MCF 10A (cell line): ENCODE measurements around the gene FOXD4L1. TPM values are rescaled to one million over a fixed set of nuclear protein-coding genes. Genes with fewer than 3 reads are reported as not detected.
"Not testable (repeated sequence)": the region's sequence is repeated elsewhere in the genome, so short reads cannot be mapped to it uniquely, and the experiment has no call there.

Source experiments
- Bru-seq: library from RNA; stranded (reverse); fragments of 400-500 nt; gene quantifications from one replicate; lab custom pipeline; 2021; lab: Mats Ljungman, UMichigan
- BruChase-seq, 2 experiments: library from RNA; stranded (reverse); fragments of 400-500 nt; gene quantifications; one replicate each; lab custom pipeline; 2021; lab: Mats Ljungman, UMichigan
- BruUV-seq: library from RNA; stranded (reverse); fragments of 400-500 nt; replicated peaks from 2 replicates; lab custom pipeline; 2021; lab: Mats Ljungman, UMichigan
- CTCF ChIA-PET: fragments of 300-600 bp; sonication (Branson Sonifier 250); formaldehyde crosslinking; extraction: SDS; loops from one replicate; lab custom pipeline; 2021; ENCODE audit warnings: antibody characterized with exemption, inconsistent platforms; lab: Yijun Ruan, JAX
- POLR2A ChIA-PET: fragments of 300-600, 350-650 bp; sonication (Branson Sonifier 250); formaldehyde crosslinking; extraction: SDS; loops from one replicate; lab custom pipeline; 2020; ENCODE audit warnings: antibody characterized with exemption, inconsistent platforms; lab: Yijun Ruan, JAX
- DNase-seq: peaks from one replicate; pipeline ENCODE4 v3.0.0-alpha.2; 2018; ENCODE audit not compliant: unreplicated experiment
- H3K27ac Mint-ChIP-seq: one replicate; pipeline ENCODE4 v1.8.0; 2022; ENCODE audit warnings: mild to moderate bottlenecking, low read depth, mixed read lengths; ENCODE audit not compliant: unreplicated experiment
- H3K27me3 Mint-ChIP-seq: one replicate; pipeline ENCODE4 v1.8.0; 2022; ENCODE audit warnings: mixed read lengths; ENCODE audit not compliant: insufficient read depth, unreplicated experiment
- H3K36me3 Mint-ChIP-seq: one replicate; pipeline ENCODE4 v1.8.0; 2022; ENCODE audit warnings: mild to moderate bottlenecking, moderate library complexity, mixed read lengths; ENCODE audit not compliant: insufficient read depth, unreplicated experiment
- H3K4me1 Mint-ChIP-seq: one replicate; pipeline ENCODE4 v1.8.0; 2022; ENCODE audit warnings: mixed read lengths; ENCODE audit not compliant: insufficient read depth, unreplicated experiment
- H3K4me3 Mint-ChIP-seq: one replicate; pipeline ENCODE4 v1.8.0; 2022; ENCODE audit warnings: mild to moderate bottlenecking, moderate library complexity, mixed read lengths; ENCODE audit not compliant: unreplicated experiment
- H3K9me3 Mint-ChIP-seq: one replicate; pipeline ENCODE4 v1.8.0; 2022; ENCODE audit warnings: mixed read lengths; ENCODE audit not compliant: unreplicated experiment
- intact Hi-C: fragments of 100-400 bp; cut with micrococcal nuclease; formaldehyde crosslinking; loops from 2 replicates; pipeline ENCODE4 v1.14.1; 2022
- long read RNA-seq: library from polyadenylated mRNA; stranded (forward); transcript quantifications from one replicate; pipeline ENCODE4 v2.0.0, GENCODE V29; 2022
- total RNA-seq: library from RNA; stranded (reverse); gene quantifications from 2 replicates; pipeline ENCODE4 v1.2.3, GENCODE V29; 2022

Gene FOXD4L1
- total RNA-seq (0.63 and 0.98 TPM in 2 replicates), Bru-seq, nascent RNA (percentile 59 among the genes with signal in this experiment), BruChase-seq, experiment 1, labeled RNA remaining after a 6-hour chase (percentile 74 among the genes with signal in this experiment), BruChase-seq, experiment 2, labeled RNA remaining after a 2-hour chase (percentile 64 among the genes with signal in this experiment)
- long read RNA-seq, result 0 reads

- CTCF ChIA-PET, H3K4me3 Mint-ChIP-seq, DNase-seq, intact Hi-C loops, POLR2A ChIA-PET, H3K36me3 Mint-ChIP-seq, H3K27ac Mint-ChIP-seq, H3K4me1 Mint-ChIP-seq, H3K9me3 Mint-ChIP-seq, BruUV-seq: not testable (repeated sequence)
- peaks cover 12% of the 10 kb centered on the region for H3K27me3 Mint-ChIP-seq
Observed at GRCh38 chr2:113498365-113498764, at the start of gene FOXD4L1. FOXD4L1 (plus strand) TSS chr2:113498665; CDS start chr2:113499257, 592 bp downstream.

- H3K4me1 Mint-ChIP-seq, H3K9me3 Mint-ChIP-seq, H3K27me3 Mint-ChIP-seq, DNase-seq, H3K4me3 Mint-ChIP-seq, POLR2A ChIA-PET, CTCF ChIA-PET, BruUV-seq, H3K36me3 Mint-ChIP-seq, intact Hi-C loops, H3K27ac Mint-ChIP-seq: not testable (repeated sequence)
Observed at GRCh38 chr2:113465770-113466169, 32.7 kb upstream of the FOXD4L1 start.

- CTCF ChIA-PET, POLR2A ChIA-PET, BruUV-seq, H3K27me3 Mint-ChIP-seq, H3K4me3 Mint-ChIP-seq, H3K27ac Mint-ChIP-seq, DNase-seq, intact Hi-C loops, H3K4me1 Mint-ChIP-seq, H3K9me3 Mint-ChIP-seq: not testable (repeated sequence)
- peaks cover 12% of the 10 kb centered on the region for H3K36me3 Mint-ChIP-seq
Observed at GRCh38 chr2:113476688-113477368, 21.6 kb upstream of the FOXD4L1 start.

DNA sequence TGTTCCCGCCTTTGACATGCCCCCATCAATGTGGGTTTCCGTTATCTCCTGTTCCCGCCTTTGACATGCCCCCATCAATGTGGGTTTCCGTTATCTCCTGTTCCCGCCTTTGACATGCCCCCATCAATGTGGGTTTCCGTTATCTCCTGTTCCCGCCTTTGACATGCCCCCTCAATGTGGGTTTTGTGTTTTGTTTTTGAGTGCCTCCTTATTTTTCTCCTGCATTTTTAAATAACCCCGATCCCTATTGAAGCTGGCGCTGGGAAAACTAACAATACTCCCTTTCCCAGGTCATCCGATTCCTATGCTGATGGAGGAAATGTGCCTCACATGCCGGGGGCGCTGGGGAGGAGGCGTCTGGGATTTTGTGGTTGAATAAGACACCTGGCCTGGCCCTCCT lies 1.9 kb upstream of the FOXD4L1 start:
- intact Hi-C loops, H3K27me3 Mint-ChIP-seq, H3K36me3 Mint-ChIP-seq, BruUV-seq, H3K27ac Mint-ChIP-seq, CTCF ChIA-PET, H3K4me1 Mint-ChIP-seq, H3K9me3 Mint-ChIP-seq, H3K4me3 Mint-ChIP-seq, POLR2A ChIA-PET, DNase-seq: not testable (repeated sequence)

- DNase-seq, POLR2A ChIA-PET, H3K9me3 Mint-ChIP-seq, CTCF ChIA-PET, intact Hi-C loops, H3K36me3 Mint-ChIP-seq, BruUV-seq, H3K4me3 Mint-ChIP-seq, H3K27ac Mint-ChIP-seq, H3K4me1 Mint-ChIP-seq: not testable (repeated sequence)
- peaks cover 12% of the 10 kb centered on the region for H3K27me3 Mint-ChIP-seq
Observed at GRCh38 chr2:113499019-113499885, 787 bp downstream of the FOXD4L1 start.

- H3K9me3 Mint-ChIP-seq, CTCF ChIA-PET, H3K27ac Mint-ChIP-seq, BruUV-seq, H3K36me3 Mint-ChIP-seq, POLR2A ChIA-PET, intact Hi-C loops, DNase-seq, H3K4me3 Mint-ChIP-seq, H3K4me1 Mint-ChIP-seq: not testable (repeated sequence)
- H3K27me3 Mint-ChIP-seq, result peaks cover 12% of the 10 kb centered on the region
Observed at GRCh38 chr2:113499886-113500722, 1.6 kb downstream of the FOXD4L1 start.

GRCh38 chr2:113500723-113501038 lies 2.2 kb downstream of the FOXD4L1 start:
- H3K36me3 Mint-ChIP-seq, DNase-seq, H3K9me3 Mint-ChIP-seq, BruUV-seq, H3K27ac Mint-ChIP-seq, H3K4me3 Mint-ChIP-seq, H3K4me1 Mint-ChIP-seq, POLR2A ChIA-PET, intact Hi-C loops, CTCF ChIA-PET: not testable (repeated sequence)
- H3K27me3 Mint-ChIP-seq, result peaks cover 12% of the 10 kb centered on the region

- CTCF ChIA-PET, H3K4me1 Mint-ChIP-seq, intact Hi-C loops, POLR2A ChIA-PET, H3K9me3 Mint-ChIP-seq, H3K36me3 Mint-ChIP-seq, H3K27ac Mint-ChIP-seq, BruUV-seq, DNase-seq: not testable (repeated sequence)
- H3K27me3 Mint-ChIP-seq, result peaks cover 19% of the 10 kb centered on the region
- H3K4me3 Mint-ChIP-seq, result peak overlapping the region; percentile 52
Observed at GRCh38 chr2:113502216-113503093, 4.0 kb downstream of the FOXD4L1 start.
